ENCODE measurements around the gene WDR75.

GRCh38 chr2:189512879-189513278 lies 71.6 kb downstream of the WDR75 start:
- TF ChIP-seq ZNF274 (IDR thresholded peaks at IDR 0.05; ENCODE audit: low read depth, low read length) (no peak), SUZ12 (IDR thresholded peaks at IDR 0.05; ENCODE audit: extremely low read depth, insufficient read depth, insufficient read length) (no peak), YY1 (IDR thresholded peaks at IDR 0.05; ENCODE audit: insufficient read depth, insufficient read length) (no peak)
